Neural cell (in vitro differentiated cells): ENCODE data around the gene ACP4.

Experiments used
- CTCF ChIP-seq: fragments of 450-650 bp; IDR thresholded peaks from 2 replicates; pipeline ENCODE4 v1.5.1; 2014; ENCODE audit warnings: antibody characterized with exemption, mild to moderate bottlenecking, moderate library complexity; ENCODE audit not compliant: poor library complexity, severe bottlenecking
- EZH2 ChIP-seq: fragments of 200-600, 300-800 bp; shearing (Covaris generic), sonication (generic); IDR thresholded peaks from 2 replicates; pipeline ENCODE4 v1.6.1; 2014; ENCODE audit warnings: antibody characterized with exemption, low read length, borderline replicate concordance, mild to moderate bottlenecking; ENCODE audit not compliant: insufficient read depth, poor library complexity, severe bottlenecking

GRCh38 chr19:50832666-50833065 lies 42.5 kb downstream of the ACP4 start:
- no peak for TF ChIP-seq CTCF
- no peak for TF ChIP-seq EZH2
